Kasumi-1 (cell line): ENCODE measurements around the gene PERCC1.

Experiments used
- DNase-seq, 2 experiments: peaks; one replicate each; lab custom pipeline; 2025; lab: John Stamatoyannopoulos, UW

PERCC1 gene

GRCh38 chr16:1450218-1450617 lies 19.3 kb downstream of the PERCC1 start:
- DNase-seq, result no peak

- no peak for DNase-seq
Measured at GRCh38 chr16:1450841-1451240, 20.0 kb downstream of the PERCC1 start.

- DNase-seq, result no peak
Measured at GRCh38 chr16:1451702-1452392, 21.0 kb downstream of the PERCC1 start.

GRCh38 chr16:1452530-1452929 lies 21.7 kb downstream of the PERCC1 start:
- no peak for DNase-seq

GRCh38 chr16:1453316-1453715 lies 22.4 kb downstream of the PERCC1 start:
- no peak for DNase-seq

- no peak for DNase-seq
Measured at GRCh38 chr16:1454561-1454960, 23.7 kb downstream of the PERCC1 start.

GRCh38 chr16:1455190-1456171 lies 24.6 kb downstream of the PERCC1 start:
- DNase-seq, result no peak

GRCh38 chr16:1456951-1457350 lies 26.1 kb downstream of the PERCC1 start:
- DNase-seq, result no peak

GRCh38 chr16:1457489-1458245 lies 26.8 kb downstream of the PERCC1 start:
- no peak for DNase-seq

- DNase-seq, result no peak
Measured at GRCh38 chr16:1458336-1458976, 27.6 kb downstream of the PERCC1 start.

- no peak for DNase-seq
Measured at GRCh38 chr16:1458977-1459341, 28.1 kb downstream of the PERCC1 start.

GRCh38 chr16:1459967-1460366 lies 29.1 kb downstream of the PERCC1 start:
- DNase-seq, result no peak

GRCh38 chr16:1460602-1461138 lies 29.8 kb downstream of the PERCC1 start:
- no peak for DNase-seq

GRCh38 chr16:1461146-1461545 lies 30.3 kb downstream of the PERCC1 start:
- DNase-seq, result no peak

GRCh38 chr16:1464196-1464893 lies 33.5 kb downstream of the PERCC1 start:
- no peak for DNase-seq

- DNase-seq, result no peak
Measured at GRCh38 chr16:1464894-1465566, 34.2 kb downstream of the PERCC1 start.

GRCh38 chr16:1465567-1465915 lies 34.7 kb downstream of the PERCC1 start:
- DNase-seq, result no peak

- DNase-seq, result no peak
Measured at GRCh38 chr16:1466054-1466453, 35.2 kb downstream of the PERCC1 start.

- DNase-seq, result no peak
Measured at GRCh38 chr16:1466968-1467521, 36.2 kb downstream of the PERCC1 start.

GRCh38 chr16:1468426-1468810 lies 37.5 kb downstream of the PERCC1 start:
- no peak for DNase-seq
